Chondrocyte (in vitro differentiated cells): ENCODE data around the gene ACBD3. TPM values are rescaled to one million over a fixed set of nuclear protein-coding genes. Genes with fewer than 3 reads are reported as not detected.

Source experiments
- DNase-seq: peaks from one replicate; pipeline ENCODE4 v3.0.0; 2021; ENCODE audit warnings: mixed read lengths, low spot score
- H3K27ac Mint-ChIP-seq: one replicate; pipeline ENCODE4 v1.8.0; 2021; ENCODE audit warnings: mild to moderate bottlenecking, moderate library complexity, mixed read lengths; ENCODE audit not compliant: unreplicated experiment
- H3K27me3 Mint-ChIP-seq: 2 replicates; pipeline ENCODE4 v1.8.0; 2021; ENCODE audit warnings: low read depth, mixed read lengths
- H3K36me3 Mint-ChIP-seq: 2 replicates; pipeline ENCODE4 v1.8.0; 2021; ENCODE audit warnings: low read depth, mixed read lengths
- H3K4me1 Mint-ChIP-seq: 2 replicates; pipeline ENCODE4 v1.8.0; 2021; ENCODE audit warnings: low read depth, mild to moderate bottlenecking, mixed read lengths
- H3K4me3 Mint-ChIP-seq: one replicate; pipeline ENCODE4 v1.8.0; 2021; ENCODE audit warnings: mild to moderate bottlenecking, moderate library complexity, mixed read lengths; ENCODE audit not compliant: unreplicated experiment
- H3K9me3 Mint-ChIP-seq: 2 replicates; pipeline ENCODE4 v1.8.0; 2021; ENCODE audit warnings: low read depth, mixed read lengths
- CTCF ChIP-seq: fragments of 200-600 bp; sonication (generic); IDR thresholded peaks from 2 replicates; pipeline ENCODE4 v1.5.0; 2021; ENCODE audit warnings: antibody characterized with exemption, mild to moderate bottlenecking, moderate library complexity
- total RNA-seq: library from RNA; stranded (reverse); gene quantifications from 3 replicates; pipeline ENCODE4 v1.2.1, GENCODE V29; 2021

Gene ACBD3
- total RNA-seq, 1 donor from 2014 or later, result 67.0 TPM

DNA sequence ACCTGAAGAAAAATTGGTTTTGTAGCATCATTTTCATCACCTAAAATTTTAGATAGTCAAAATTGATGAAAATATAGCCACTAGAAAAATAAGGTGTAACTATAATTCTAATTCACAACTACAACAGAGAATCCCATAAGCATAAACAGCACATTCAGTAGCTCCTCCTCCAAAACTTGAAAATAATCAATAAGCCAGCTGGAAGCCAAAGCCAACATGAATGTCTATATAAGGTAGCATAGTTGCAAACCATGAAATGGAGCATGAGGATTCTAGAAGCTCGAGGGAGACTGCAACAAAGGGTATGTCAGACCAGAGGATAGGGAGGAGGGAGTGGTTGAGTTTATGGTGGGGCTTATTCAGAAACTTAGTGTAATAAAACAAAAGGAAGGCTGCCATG, 22.4 kb downstream of the ACBD3 start:
- Mint-ChIP-seq H3K4me1 (peaks cover 12% of the 10 kb centered on the region), H3K27ac (no peak overlapping the region), H3K9me3 (no peaks in the 10 kb centered on the region), H3K27me3 (no peaks in the 10 kb centered on the region), H3K36me3 (peaks cover 31% of the 10 kb centered on the region), H3K4me3 (no peak overlapping the region)
- no peak for DNase-seq
- TF ChIP-seq CTCF, result no peak

GRCh38 chr1:226162898-226163297, 23.6 kb downstream of the ACBD3 start:
- Mint-ChIP-seq H3K36me3 (peaks cover 37% of the 10 kb centered on the region), H3K27ac (no peak overlapping the region), H3K4me1 (peaks cover 10% of the 10 kb centered on the region), H3K27me3 (no peaks in the 10 kb centered on the region), H3K4me3 (no peak overlapping the region), H3K9me3 (no peaks in the 10 kb centered on the region)
- no peak for TF ChIP-seq CTCF
- no peak for DNase-seq

DNA sequence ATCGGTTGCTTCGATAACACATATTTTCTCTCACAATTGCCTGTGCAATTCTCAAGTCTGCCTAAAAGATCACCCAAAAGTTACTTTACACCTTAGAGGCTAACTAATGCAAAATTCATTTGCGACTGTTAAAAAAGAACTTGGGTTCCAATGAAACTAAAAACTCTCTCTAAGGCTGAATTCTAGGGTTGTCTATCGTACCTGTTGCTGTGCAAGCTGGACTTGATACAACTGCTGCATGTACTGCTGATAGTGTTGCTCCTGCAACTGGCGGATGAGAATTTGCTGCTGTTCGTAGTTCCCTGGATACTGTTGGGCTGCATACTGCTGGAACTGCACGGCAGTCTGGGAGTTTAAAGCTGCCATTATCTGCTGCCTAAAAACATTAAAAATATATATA, 27.6 kb downstream of the ACBD3 start:
- H3K36me3 Mint-ChIP-seq, result peaks cover 35% of the 10 kb centered on the region
- H3K9me3 Mint-ChIP-seq, result no peaks in the 10 kb centered on the region
- H3K4me1 Mint-ChIP-seq, result peaks cover 10% of the 10 kb centered on the region
- peak overlapping the region; percentile 17 for H3K27ac Mint-ChIP-seq
- DNase-seq, result no peak
- TF ChIP-seq CTCF, result no peak
- no peaks in the 10 kb centered on the region for H3K27me3 Mint-ChIP-seq
- no peak overlapping the region for H3K4me3 Mint-ChIP-seq

GRCh38 chr1:226158457-226158856, 28.1 kb downstream of the ACBD3 start:
- Mint-ChIP-seq H3K36me3 (peaks cover 35% of the 10 kb centered on the region), H3K27me3 (no peaks in the 10 kb centered on the region)

DNA sequence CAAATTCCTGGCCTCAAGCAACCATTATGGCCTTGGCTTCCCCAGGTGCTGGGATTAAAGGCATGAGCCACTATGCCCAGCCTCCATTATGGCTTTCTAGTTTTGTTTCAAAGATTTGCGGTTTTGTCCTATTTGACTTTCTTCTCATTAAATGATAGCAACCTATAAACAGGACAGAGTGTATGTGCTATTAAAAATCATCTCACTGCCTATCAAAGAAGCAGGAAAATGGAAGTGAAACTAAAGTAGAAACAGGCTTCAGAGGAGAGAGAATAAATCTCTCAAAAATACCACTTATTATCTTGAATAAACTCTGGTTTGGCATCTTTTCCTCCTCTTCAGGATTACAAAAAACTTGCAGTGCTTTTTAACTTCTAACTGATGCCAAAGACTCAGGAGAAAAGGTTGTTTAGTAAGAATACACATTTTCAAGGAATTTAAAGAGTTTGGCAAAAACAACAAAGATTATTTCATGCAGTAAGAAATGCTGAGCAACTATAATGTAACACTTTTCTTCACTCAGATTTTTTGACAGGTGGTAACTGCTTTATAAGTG, 28.7 kb downstream of the ACBD3 start:
- Mint-ChIP-seq H3K36me3 (peaks cover 37% of the 10 kb centered on the region), H3K27ac (no peak overlapping the region), H3K4me1 (peaks cover 10% of the 10 kb centered on the region), H3K4me3 (no peak overlapping the region), H3K27me3 (no peaks in the 10 kb centered on the region), H3K9me3 (no peaks in the 10 kb centered on the region)
- no peak for DNase-seq
- no peak for TF ChIP-seq CTCF

More at GRCh38 chr1:226158457-226158856, 28.1 kb downstream of the ACBD3 start:
- TF ChIP-seq CTCF, result no peak
- Mint-ChIP-seq H3K4me3 (no peak overlapping the region), H3K9me3 (no peaks in the 10 kb centered on the region), H3K4me1 (peaks cover 10% of the 10 kb centered on the region), H3K27ac (peak overlapping the region; percentile 17)
- DNase-seq, result no peak
